Measurements from ENCODE around the gene OCA2.

Gene OCA2

GRCh38 chr15:28103831-28104230 is 4.7 kb upstream of the OCA2 start:
- DNase-seq, result no peak

GRCh38 chr15:28101983-28102441 is 2.9 kb upstream of the OCA2 start:
- DNase-seq, result no peak

GRCh38 chr15:28101201-28101600 is 2.1 kb upstream of the OCA2 start:
- DNase-seq, result no peak

- DNase-seq, result no peak
Measured at GRCh38 chr15:28100516-28101195, 1.5 kb upstream of the OCA2 start.

GRCh38 chr15:28099555-28100140 is 533 bp upstream of the OCA2 start:
- no peak for DNase-seq

- no peak for DNase-seq
Measured at GRCh38 chr15:28098360-28098765, 752 bp downstream of the OCA2 start.

- no peak for DNase-seq
Measured at GRCh38 chr15:28097656-28098359, 1.3 kb downstream of the OCA2 start.

GRCh38 chr15:28096670-28097431 is 2.3 kb downstream of the OCA2 start:
- DNase-seq, result no peak

- no peak for DNase-seq
Measured at GRCh38 chr15:28096411-28096669, 2.8 kb downstream of the OCA2 start.

GRCh38 chr15:28094732-28095521 is 4.2 kb downstream of the OCA2 start:
- DNase-seq, result no peak

GRCh38 chr15:28093752-28094535 is 5.2 kb downstream of the OCA2 start:
- DNase-seq, result no peak

GRCh38 chr15:28091313-28091712 is 7.8 kb downstream of the OCA2 start:
- DNase-seq, result no peak

- DNase-seq, result peak; percentile 5 to 32
Measured at GRCh38 chr15:28086175-28086703, 12.9 kb downstream of the OCA2 start.

- no peak for DNase-seq
Measured at GRCh38 chr15:28085489-28086174, 13.5 kb downstream of the OCA2 start.

GRCh38 chr15:28084547-28084946 is 14.6 kb downstream of the OCA2 start:
- no peak for DNase-seq

GRCh38 chr15:28082891-28083684 is 16.0 kb downstream of the OCA2 start:
- no peak for DNase-seq

GRCh38 chr15:28081594-28081993 is 17.5 kb downstream of the OCA2 start:
- no peak for DNase-seq

GRCh38 chr15:28080386-28080785 is 18.7 kb downstream of the OCA2 start:
- no peak for DNase-seq

GRCh38 chr15:28079313-28079969 is 19.7 kb downstream of the OCA2 start:
- no peak for DNase-seq

Measured in NCI-H2081 (cell line).